A673 (cell line): ENCODE data around the gene SAXO1.

ENCODE experiments used
- EZH2 ChIP-seq: fragments of 200-600 bp; sonication (generic); IDR thresholded peaks from 2 replicates; pipeline ENCODE4 v1.6.1; 2017; ENCODE audit warnings: borderline replicate concordance, low read depth, mild to moderate bottlenecking, mixed read lengths, antibody characterized with exemption, low read length; ENCODE audit not compliant: poor library complexity, severe bottlenecking
- TF ChIP-seq, protein P1 (sequence below): fragments of 300-800, 200-600 bp; sonication (generic); conservative IDR thresholded peaks from 2 replicates; pipeline ENCODE4 v1.5.1; 2017; ENCODE audit warnings: low read depth, mild to moderate bottlenecking, antibody characterized with exemption, low read length, moderate library complexity, mixed read lengths

DNA sequence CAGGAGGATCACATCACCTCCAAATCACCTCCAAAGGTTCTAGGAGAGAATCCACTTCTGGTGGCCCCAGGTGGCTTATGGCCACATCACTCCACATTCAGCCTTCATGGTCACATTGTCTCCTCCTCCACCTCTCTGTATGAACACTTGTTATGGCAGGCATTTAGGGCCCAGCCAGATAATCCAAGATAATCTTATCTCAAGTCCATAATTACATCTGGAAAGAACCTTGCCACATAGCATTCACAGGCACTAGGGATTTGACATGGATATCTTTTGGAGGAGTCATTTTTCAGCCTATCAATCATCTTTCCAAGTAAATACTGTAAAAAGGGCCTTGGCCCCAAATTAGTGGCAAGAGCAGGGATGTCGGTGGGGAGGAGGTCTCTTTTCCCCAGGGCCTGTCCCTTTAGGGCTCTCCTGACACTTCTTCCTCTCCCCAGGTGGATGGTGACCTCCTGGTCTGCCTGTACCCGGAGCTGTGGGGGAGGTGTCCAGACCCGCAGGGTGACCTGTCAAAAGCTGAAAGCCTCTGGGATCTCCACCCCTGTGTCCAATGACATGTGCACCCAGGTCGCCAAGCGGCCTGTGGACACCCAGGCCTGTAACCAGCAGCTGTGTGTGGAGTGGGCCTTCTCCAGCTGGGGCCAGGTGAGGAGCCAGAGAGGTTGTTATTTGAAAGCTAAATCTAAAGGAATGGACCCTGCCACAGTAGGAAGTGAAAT is 140.9 kb downstream of the SAXO1 start:
- TF ChIP-seq EZH2: no peak
- TF ChIP-seq, protein P1, sequence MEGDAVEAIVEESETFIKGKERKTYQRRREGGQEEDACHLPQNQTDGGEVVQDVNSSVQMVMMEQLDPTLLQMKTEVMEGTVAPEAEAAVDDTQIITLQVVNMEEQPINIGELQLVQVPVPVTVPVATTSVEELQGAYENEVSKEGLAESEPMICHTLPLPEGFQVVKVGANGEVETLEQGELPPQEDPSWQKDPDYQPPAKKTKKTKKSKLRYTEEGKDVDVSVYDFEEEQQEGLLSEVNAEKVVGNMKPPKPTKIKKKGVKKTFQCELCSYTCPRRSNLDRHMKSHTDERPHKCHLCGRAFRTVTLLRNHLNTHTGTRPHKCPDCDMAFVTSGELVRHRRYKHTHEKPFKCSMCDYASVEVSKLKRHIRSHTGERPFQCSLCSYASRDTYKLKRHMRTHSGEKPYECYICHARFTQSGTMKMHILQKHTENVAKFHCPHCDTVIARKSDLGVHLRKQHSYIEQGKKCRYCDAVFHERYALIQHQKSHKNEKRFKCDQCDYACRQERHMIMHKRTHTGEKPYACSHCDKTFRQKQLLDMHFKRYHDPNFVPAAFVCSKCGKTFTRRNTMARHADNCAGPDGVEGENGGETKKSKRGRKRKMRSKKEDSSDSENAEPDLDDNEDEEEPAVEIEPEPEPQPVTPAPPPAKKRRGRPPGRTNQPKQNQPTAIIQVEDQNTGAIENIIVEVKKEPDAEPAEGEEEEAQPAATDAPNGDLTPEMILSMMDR: no peak
